Keratinocyte (primary cell): ENCODE results near the gene TUBA4B.

ENCODE experiments used
- CTCF ChIP-seq, 3 experiments: IDR thresholded peaks in 1 of 3; conservative IDR thresholded peaks in 1 of 3; optimal IDR thresholded peaks in 1 of 3; 2 replicates in 2 of 3; 3 replicates in 1 of 3; pipeline versions ENCODE3 to v1.5.1; 2011; ENCODE audit warnings: low read length in 3 of 3, mild to moderate bottlenecking in 3 of 3, moderate library complexity in 2 of 3, control low read depth in 1 of 3, inconsistent platforms in 1 of 3; ENCODE audit not compliant: insufficient read depth in 2 of 3; ENCODE audit errors: extremely low read depth in 1 of 3
- EZH2 ChIP-seq: IDR thresholded peaks from one replicate; pipeline ENCODE4 v1.6.1; 2012; ENCODE audit warnings: inconsistent platforms, mild to moderate bottlenecking, low read length, moderate library complexity

GRCh38 chr2:219309278-219309677 lies 56.2 kb downstream of the TUBA4B start, which contains the start of gene PTPRN:
- no peak for TF ChIP-seq CTCF (optimal IDR thresholded peaks at IDR 0.05 in 1 of 3, IDR thresholded peaks at IDR 0.05 in 1 of 3, conservative IDR thresholded peaks at IDR 0.05 in 1 of 3; ENCODE audit: extremely low read depth in 1 of 3, insufficient read depth in 2 of 3, low read length in 3 of 3)
- TF ChIP-seq EZH2, result no peak
